ENCODE measurements around the gene PVR.
"Not testable (repeated sequence)": the region's sequence is repeated elsewhere in the genome, so short reads cannot be mapped to it uniquely, and the experiment has no call there.

Gene PVR

DNA sequence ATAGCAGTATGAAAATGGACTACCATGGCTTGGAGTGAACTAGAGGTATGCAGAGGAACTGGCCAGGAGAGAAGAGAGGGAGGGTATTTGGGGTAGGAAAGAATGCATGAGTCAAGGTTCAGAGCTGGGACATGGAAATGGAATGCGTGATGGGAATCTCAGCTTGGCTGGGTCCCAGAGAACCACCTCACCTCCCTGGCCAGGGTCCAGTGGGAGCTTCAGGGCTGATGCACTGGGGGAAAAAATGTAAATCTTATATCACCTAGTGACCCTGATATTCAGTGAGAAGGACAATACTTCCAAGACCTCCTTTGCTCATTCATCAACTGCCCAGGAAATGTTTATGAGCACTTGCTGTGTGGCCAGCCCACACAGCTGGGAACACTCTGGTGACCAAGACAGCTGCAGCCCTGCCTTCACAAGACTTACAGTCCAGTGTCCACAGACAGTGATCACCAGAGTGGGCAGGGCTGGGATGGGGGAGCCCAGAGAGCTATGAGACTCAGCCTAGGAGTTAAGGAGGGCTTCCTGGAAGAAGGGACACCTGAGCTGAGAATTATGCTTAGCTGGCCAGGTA is 17.6 kb upstream of the PVR start:
- Histone ChIP-seq H3K36me3 (ENCODE audit: insufficient read depth, low read length) (0 out of 2 replicates have a peak, but pooled peaks cover 3% of the 10 kb centered on the region), H3K9me3 (ENCODE audit: control insufficient read depth, insufficient read depth, low read length) (no peaks in the 10 kb centered on the region; the same call in 1 of the 2 replicates), H3K4me1 (ENCODE audit: insufficient read depth, low read length) (no peaks in the 10 kb centered on the region), H3K9ac (ENCODE audit: low read depth, low read length) (no peak overlapping the region)

DNA sequence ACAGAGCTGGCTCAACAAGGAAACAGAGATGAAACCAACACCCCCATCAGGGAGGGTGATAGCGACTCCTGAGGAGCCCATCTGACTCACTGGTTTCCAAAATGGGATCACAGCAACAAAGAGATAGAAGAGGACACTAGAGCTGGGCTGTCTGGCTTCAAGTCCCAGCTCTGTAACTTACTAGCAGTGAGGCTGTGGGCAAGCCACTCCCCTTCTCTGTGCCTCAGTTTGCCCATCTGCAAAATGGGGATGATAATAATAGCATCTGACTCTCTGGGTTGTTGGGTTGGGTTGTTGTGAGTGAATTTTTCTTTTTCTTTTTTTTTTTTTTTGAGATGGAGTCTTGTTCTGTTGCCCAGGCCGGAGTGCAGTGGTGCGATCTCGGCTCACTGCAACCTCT is 16.1 kb upstream of the PVR start:
- H3K9me3 ChIP-seq (ENCODE audit: control insufficient read depth, insufficient read depth, low read length) = no peaks in the 10 kb centered on the region; the same call in 1 of the 2 replicates
- H3K4me1 ChIP-seq (ENCODE audit: insufficient read depth, low read length) = peaks cover 2% of the 10 kb centered on the region; the same call in 1 of the 2 replicates
- no peak overlapping the region for H3K9ac ChIP-seq (ENCODE audit: low read depth, low read length)
- 0 out of 2 replicates have a peak, but pooled peaks cover 3% of the 10 kb centered on the region for H3K36me3 ChIP-seq (ENCODE audit: insufficient read depth, low read length)

DNA sequence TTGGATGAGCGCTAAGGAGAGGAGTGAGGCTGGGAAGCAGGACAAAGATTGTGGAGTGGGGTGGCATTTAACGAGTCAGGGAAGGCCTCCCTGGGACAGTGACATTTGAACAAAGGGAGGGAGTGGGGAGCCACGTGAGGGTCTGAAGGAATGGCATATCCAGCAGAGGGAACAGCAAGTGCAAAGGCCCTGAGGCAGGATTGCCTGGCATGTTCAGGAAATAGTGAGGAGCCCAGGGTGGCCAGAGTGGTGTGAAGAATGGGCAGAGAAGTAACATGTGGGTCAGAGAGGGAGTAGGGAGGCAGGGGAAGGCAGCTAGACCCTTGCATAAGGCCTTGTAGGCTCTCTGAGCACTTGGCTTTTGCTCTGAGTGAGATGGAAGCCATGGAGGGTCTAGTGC is 14.9 kb upstream of the PVR start:
- Histone ChIP-seq H3K4me1 (ENCODE audit: insufficient read depth, low read length) (peaks cover 9% of the 10 kb centered on the region), H3K9me3 (ENCODE audit: control insufficient read depth, insufficient read depth, low read length) (no peaks in the 10 kb centered on the region; the same call in 1 of the 2 replicates)

DNA sequence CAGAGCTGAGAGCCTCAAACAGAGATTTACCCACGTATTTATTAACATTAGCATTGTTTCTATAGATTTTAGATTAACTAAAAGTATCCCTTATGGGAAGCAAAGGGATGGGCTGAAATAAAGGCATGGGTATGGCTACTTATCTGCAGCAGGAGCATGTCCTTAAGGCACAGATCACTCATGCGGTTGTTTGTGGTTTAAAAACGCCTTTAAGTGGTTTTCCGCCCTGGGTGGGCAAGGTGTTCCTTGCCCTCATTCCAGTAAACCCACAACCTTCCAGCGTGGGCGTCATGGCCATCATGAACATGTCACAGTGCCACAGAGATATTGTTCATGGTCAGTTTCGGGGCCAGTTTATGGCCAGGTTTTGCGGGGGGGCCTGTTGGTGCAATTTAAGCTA is 12.1 kb upstream of the PVR start:
- not testable (repeated sequence) for H3K36me3 ChIP-seq (ENCODE audit: insufficient read depth, low read length); H3K9ac ChIP-seq (ENCODE audit: low read depth, low read length); H3K4me1 ChIP-seq (ENCODE audit: insufficient read depth, low read length); H3K9me3 ChIP-seq (ENCODE audit: control insufficient read depth, insufficient read depth, low read length)

More for the DNA sequence above, 14.9 kb upstream of the PVR start:
- Histone ChIP-seq H3K36me3 (ENCODE audit: insufficient read depth, low read length) (0 out of 2 replicates have a peak, but pooled peaks cover 3% of the 10 kb centered on the region), H3K9ac (ENCODE audit: low read depth, low read length) (no peak overlapping the region)

DNA sequence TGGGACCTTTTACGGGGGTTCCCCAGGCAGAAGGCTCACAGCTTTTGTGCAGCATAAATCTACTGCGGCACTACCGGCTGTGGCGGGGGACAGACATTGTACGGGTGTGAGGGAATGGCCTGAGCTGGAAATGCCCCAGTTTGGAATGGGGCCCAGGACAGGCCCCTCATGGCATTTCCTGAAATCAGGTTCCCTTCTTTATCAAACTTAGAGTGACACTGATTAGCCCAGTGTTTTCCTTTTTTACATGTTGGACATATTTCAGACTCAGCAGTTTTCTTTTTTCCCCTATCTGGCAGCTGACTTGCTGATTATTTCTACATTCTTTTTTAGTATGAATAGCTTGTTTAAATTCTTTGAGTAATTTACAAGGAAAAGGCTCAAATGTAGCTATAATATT is 9.7 kb upstream of the PVR start:
- H3K4me1 ChIP-seq (ENCODE audit: insufficient read depth, low read length); H3K9ac ChIP-seq (ENCODE audit: low read depth, low read length); H3K9me3 ChIP-seq (ENCODE audit: control insufficient read depth, insufficient read depth, low read length); H3K36me3 ChIP-seq (ENCODE audit: insufficient read depth, low read length): not testable (repeated sequence)

DNA sequence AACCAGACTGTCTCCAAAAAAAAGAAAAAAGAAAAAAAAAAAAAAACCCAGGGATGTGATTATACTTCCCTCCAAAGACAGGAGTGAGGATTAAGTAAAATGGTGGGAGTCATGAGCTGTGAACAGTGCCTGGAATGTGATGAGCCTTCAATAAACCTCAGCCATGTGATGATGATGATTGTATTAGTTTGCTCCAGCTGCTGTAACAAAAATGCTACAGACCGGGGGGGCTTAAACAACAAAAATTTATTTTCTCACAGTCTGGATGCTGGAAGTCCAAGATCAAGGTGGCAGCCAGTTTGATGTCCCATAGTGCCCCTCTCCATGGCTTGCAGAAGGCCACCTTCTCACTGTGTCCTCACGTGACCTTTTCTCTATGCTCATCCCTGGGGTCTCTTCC is 8.9 kb upstream of the PVR start:
- Histone ChIP-seq H3K9ac (ENCODE audit: low read depth, low read length) (no peak overlapping the region), H3K9me3 (ENCODE audit: control insufficient read depth, insufficient read depth, low read length) (no peaks in the 10 kb centered on the region), H3K4me1 (ENCODE audit: insufficient read depth, low read length) (peaks cover 9% of the 10 kb centered on the region), H3K36me3 (ENCODE audit: insufficient read depth, low read length) (no peaks in the 10 kb centered on the region)

DNA sequence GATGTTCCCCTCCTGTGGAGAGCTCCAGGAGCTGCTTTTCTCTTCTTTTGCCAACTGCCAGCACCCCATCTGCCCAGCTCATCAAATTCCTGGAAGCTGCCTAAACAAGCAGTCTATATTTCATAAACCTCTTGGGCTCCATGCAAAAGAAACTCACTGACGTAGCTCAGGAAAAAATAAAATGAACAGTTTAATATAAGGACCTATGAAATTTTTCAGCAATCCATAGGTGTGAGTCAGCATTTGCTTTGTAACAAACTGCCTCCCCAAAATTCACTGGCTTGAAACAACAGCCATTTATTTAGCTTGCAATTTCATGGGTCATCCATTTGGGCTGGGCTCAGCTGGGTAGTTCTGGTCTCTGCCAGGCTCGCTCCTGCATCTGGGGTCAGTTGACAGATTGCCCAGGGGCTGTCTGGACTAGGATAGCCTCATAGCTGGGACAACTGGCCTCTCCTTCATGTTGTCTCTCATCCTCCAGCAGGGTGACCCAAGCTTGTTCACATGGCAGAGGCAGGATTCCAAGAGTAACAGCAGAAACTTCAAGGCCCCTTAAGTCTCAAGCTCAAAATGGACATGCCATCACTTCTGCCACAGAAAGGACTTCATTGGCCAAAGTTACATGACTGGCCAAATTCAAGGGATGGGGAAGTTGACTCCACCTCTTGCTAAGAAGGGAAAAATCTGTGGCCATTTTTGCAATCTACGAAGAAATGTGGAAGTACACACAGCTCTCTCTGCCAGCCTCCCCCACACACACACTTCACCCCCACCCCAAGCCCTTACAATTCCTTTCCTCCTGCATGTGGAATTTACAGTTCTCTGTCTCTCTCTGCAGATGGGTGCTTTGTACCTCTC is 7.9 kb upstream of the PVR start:
- no peaks in the 10 kb centered on the region for H3K36me3 ChIP-seq (ENCODE audit: insufficient read depth, low read length)
- no peaks in the 10 kb centered on the region for H3K9me3 ChIP-seq (ENCODE audit: control insufficient read depth, insufficient read depth, low read length)
- H3K9ac ChIP-seq (ENCODE audit: low read depth, low read length) = no peak overlapping the region
- H3K4me1 ChIP-seq (ENCODE audit: insufficient read depth, low read length) = peaks cover 9% of the 10 kb centered on the region

DNA sequence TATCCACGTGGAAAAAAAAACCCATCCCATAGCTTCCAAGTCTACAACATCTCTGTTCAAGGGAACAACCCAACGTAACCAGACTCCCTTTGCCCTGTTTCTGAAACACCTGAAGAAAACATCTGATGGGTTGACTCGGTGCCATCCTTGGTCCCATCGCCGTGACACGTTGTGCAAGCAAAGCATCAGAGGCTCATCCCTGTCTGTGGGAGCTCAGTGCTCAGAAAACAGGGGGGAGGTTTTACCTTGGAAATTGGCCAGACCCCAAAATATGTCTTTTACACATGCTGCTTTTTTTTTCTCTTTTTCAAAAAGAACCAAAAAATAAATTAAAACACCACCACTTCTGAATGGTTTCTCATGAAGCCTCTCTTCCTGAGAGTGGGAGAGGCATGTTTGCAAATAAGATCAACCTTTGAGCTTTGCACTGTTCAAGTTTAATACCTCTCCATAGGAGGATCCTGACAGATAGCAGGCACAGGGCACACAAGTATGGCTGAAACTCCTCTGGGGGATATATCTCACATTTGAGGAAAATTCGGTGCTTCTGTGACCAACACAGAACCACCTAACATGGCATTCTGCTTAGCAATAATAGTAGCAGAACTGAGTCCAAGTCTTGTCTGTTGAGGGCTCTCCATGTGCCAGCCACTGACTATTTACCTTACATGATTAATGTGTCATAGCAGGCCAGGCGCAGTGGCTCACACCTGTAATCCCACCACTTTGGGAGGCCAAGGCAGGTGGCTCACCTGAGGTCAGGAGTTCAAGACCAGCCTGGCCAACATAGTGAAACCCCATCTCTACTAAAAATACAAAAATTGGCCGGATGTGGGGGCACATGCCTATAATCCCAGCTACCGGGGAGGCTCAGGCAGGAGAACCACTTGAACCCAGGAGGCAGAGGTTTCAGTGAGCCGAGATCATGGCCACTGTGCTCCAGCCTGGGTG is 7.0 kb upstream of the PVR start:
- Histone ChIP-seq H3K36me3 (ENCODE audit: insufficient read depth, low read length) (no peaks in the 10 kb centered on the region), H3K9me3 (ENCODE audit: control insufficient read depth, insufficient read depth, low read length) (no peaks in the 10 kb centered on the region), H3K4me1 (ENCODE audit: insufficient read depth, low read length) (peaks cover 9% of the 10 kb centered on the region), H3K9ac (ENCODE audit: low read depth, low read length) (no peak overlapping the region)

DNA sequence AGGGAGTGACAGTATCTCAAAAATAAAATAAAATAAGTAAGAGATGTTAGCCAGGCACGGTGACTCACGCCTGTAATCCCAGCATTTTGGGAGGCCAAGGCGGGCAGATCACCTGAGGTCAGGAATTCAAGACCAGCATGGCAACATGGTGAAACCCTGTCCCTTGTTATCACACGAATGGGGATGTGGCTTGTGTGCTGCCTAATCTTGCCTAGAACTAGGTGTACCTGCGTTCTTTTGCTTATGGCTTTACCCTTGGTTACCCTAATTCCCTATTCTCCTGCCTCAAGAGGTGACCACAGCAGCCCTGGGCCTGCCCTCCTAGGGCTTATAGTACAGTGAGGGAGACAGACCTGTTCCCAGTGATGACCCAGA is 6.3 kb upstream of the PVR start:
- H3K9me3 ChIP-seq (ENCODE audit: control insufficient read depth, insufficient read depth, low read length) = no peaks in the 10 kb centered on the region
- no peak overlapping the region for H3K9ac ChIP-seq (ENCODE audit: low read depth, low read length)
- no peaks in the 10 kb centered on the region for H3K36me3 ChIP-seq (ENCODE audit: insufficient read depth, low read length)
- peaks cover 9% of the 10 kb centered on the region for H3K4me1 ChIP-seq (ENCODE audit: insufficient read depth, low read length)

DNA sequence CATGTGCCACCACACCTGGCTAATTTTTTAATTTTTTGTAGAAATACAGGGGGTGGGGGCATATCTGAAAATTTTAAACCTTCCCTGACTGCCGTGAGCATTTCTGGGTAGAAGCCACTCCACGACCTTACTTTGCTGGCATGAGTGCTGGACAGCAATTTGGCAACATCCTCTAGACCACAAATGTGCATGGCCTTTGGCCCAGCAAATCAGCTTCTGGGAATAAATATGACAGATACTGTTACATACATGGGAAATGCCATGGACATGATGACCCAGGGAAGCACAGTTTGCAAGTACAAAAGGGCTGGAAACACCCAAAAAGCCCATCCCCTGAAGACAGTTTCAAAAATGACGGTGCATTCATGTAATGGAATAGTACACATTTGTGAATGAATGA is 3.2 kb upstream of the PVR start:
- H3K4me1 ChIP-seq (ENCODE audit: insufficient read depth, low read length) = no peaks in the 10 kb centered on the region
- no peaks in the 10 kb centered on the region for H3K9me3 ChIP-seq (ENCODE audit: control insufficient read depth, insufficient read depth, low read length)
- H3K36me3 ChIP-seq (ENCODE audit: insufficient read depth, low read length) = no peaks in the 10 kb centered on the region
- no peak overlapping the region for H3K9ac ChIP-seq (ENCODE audit: low read depth, low read length)

DNA sequence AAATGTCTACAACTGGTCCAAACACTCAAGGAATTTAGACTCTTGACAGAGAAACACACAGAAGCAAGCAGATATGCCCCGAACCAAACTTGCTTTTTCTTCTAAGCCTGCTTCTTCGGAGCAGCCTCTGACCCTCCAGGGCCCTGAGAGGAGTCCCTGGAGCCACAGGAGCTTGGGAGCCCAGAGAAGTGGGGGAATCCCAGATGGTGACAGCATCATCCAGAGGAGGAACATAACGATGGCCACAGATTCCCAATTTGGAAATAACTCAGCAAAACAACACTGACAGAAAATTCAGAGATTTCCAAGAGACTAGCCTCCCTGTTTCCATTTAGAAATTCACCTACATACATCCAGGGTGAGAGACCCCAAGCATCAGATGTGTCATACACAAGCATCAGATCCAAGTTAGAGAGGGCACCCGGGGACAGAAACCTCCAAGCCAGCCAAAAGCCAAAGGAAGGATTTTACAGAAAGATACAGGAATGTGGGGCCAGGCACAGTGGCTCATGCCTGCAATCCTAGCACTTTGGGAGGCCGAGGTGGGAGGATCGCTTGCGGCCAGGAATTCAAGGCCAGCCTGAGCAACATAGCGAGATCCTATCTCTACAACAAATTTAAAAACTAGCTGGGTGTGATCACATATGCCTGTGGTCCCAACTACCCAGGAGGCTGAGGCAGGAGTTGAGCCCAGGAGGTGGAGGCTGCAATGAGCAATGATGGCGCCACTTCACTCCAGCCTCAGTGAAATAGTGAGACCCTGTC is 2.0 kb upstream of the PVR start:
- H3K9me3 ChIP-seq (ENCODE audit: control insufficient read depth, insufficient read depth, low read length) = no peaks in the 10 kb centered on the region
- no peaks in the 10 kb centered on the region for H3K36me3 ChIP-seq (ENCODE audit: insufficient read depth, low read length)
- H3K4me1 ChIP-seq (ENCODE audit: insufficient read depth, low read length) = no peaks in the 10 kb centered on the region
- H3K9ac ChIP-seq (ENCODE audit: low read depth, low read length) = no peak overlapping the region

DNA sequence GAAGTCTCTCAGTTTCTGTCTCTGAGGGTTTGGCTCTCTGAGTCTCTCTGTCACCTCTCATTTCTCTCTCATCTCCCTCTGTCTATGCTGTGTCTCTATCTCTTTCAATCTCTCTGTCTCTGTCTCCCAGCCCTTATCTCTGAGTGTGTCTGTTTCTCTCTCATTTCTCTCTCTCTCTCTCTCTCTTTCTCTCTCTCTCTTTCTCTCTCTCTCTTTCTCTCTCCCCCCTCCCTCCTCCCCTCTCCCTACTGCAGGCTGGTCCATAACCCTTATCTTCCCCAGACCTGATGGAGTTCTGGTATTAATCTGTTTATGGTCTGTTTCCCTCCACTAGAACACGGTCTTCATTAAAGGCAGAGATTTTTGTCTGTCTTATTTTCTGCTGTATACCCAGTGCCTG is 1.3 kb upstream of the PVR start:
- Histone ChIP-seq H3K9ac (ENCODE audit: low read depth, low read length) (no peak overlapping the region), H3K4me1 (ENCODE audit: insufficient read depth, low read length) (no peaks in the 10 kb centered on the region), H3K36me3 (ENCODE audit: insufficient read depth, low read length) (no peaks in the 10 kb centered on the region), H3K9me3 (ENCODE audit: control insufficient read depth, insufficient read depth, low read length) (no peaks in the 10 kb centered on the region)

DNA sequence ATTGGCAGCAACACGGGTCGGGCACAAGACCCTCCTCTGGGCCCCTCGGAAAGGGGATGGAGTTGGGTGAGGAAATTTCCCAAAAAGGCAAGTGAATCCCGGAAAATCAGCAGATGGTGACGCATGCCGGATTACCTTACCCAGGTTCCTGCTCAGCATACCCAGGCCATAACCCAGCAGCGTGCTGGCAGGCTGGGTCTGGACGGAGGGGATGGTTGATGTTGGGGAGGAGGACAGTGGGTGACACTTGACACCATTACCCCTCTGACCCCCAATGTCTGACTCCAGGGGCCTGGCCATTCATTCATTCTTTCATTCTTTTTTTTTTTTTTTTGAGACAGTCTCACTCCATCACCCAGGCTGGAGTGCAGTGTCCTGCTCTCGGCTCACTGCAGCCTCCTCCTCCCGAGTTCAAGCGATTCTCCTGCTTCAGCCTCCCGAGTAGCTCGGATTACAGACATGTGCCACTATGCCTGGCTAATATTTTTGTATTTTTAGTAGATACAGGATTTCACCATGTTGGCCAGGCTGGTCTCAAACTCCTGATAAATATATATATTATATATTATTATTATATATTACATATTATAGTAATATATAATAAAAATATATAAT is 799 bp downstream of the PVR start:
- H3K9ac ChIP-seq (ENCODE audit: low read depth, low read length) = peak overlapping the region; percentile 76
- H3K36me3 ChIP-seq (ENCODE audit: insufficient read depth, low read length) = peaks cover 5% of the 10 kb centered on the region; the same call in 1 of the 2 replicates
- no peaks in the 10 kb centered on the region for H3K4me1 ChIP-seq (ENCODE audit: insufficient read depth, low read length)
- no peaks in the 10 kb centered on the region for H3K9me3 ChIP-seq (ENCODE audit: control insufficient read depth, insufficient read depth, low read length)

All from ES-I3 (cell line).